AG20443 (cell line): ENCODE measurements around the gene HOXC4.
"Not testable (repeated sequence)": the region's sequence is repeated elsewhere in the genome, so short reads cannot be mapped to it uniquely, and the experiment has no call there.

Source experiments
- DNase-seq: peaks from one replicate; pipeline ENCODE4 v3.0.0; 2012; ENCODE audit warnings: low spot score, mixed read lengths

Gene HOXC4

GRCh38 chr12:54058128-54058768 lies 4.6 kb downstream of the HOXC4 start:
- no peak for DNase-seq

- no peak for DNase-seq
Observed at GRCh38 chr12:54059668-54060067, 6.0 kb downstream of the HOXC4 start.

- no peak for DNase-seq
Observed at GRCh38 chr12:54060174-54060974, 6.7 kb downstream of the HOXC4 start.

GRCh38 chr12:54060975-54061778 lies 7.5 kb downstream of the HOXC4 start:
- DNase-seq, result peak; percentile 68

GRCh38 chr12:54065677-54066076 lies 12.0 kb downstream of the HOXC4 start:
- no peak for DNase-seq

GRCh38 chr12:54066408-54066807 lies 12.8 kb downstream of the HOXC4 start:
- DNase-seq, result no peak

- DNase-seq, result no peak
Observed at GRCh38 chr12:54068418-54069070, 14.9 kb downstream of the HOXC4 start.

- DNase-seq, result no peak
Observed at GRCh38 chr12:54071942-54072341, 18.3 kb downstream of the HOXC4 start.

GRCh38 chr12:54074308-54074707 lies 20.7 kb downstream of the HOXC4 start:
- no peak for DNase-seq

- no peak for DNase-seq
Observed at GRCh38 chr12:54075409-54075808, 21.8 kb downstream of the HOXC4 start.

GRCh38 chr12:54075974-54076373 lies 22.3 kb downstream of the HOXC4 start:
- DNase-seq, result no peak

- not testable (repeated sequence) for DNase-seq
Observed at GRCh38 chr12:54077843-54078242, 24.2 kb downstream of the HOXC4 start.

GRCh38 chr12:54079115-54079514 lies 25.5 kb downstream of the HOXC4 start:
- DNase-seq, result not testable (repeated sequence)

GRCh38 chr12:54080008-54080924 lies 26.6 kb downstream of the HOXC4 start:
- DNase-seq, result not testable (repeated sequence)

GRCh38 chr12:54081053-54081514 lies 27.4 kb downstream of the HOXC4 start:
- not testable (repeated sequence) for DNase-seq

GRCh38 chr12:54081581-54082396 lies 28.2 kb downstream of the HOXC4 start:
- not testable (repeated sequence) for DNase-seq

- no peak for DNase-seq
Observed at GRCh38 chr12:54082397-54082892, 28.8 kb downstream of the HOXC4 start.

- DNase-seq, result not testable (repeated sequence)
Observed at GRCh38 chr12:54088011-54088410, 34.4 kb downstream of the HOXC4 start.

GRCh38 chr12:54089465-54089864 lies 35.8 kb downstream of the HOXC4 start:
- DNase-seq, result not testable (repeated sequence)

- DNase-seq, result not testable (repeated sequence)
Observed at GRCh38 chr12:54090312-54090711, 36.7 kb downstream of the HOXC4 start.
